CD4-positive, alpha-beta T cell treated with Interleukin-2 at 100 ng/mL for 4 hours (primary cell): ENCODE measurements around the gene NRG3.

Experiments used
- DNase-seq: peaks from one replicate; pipeline ENCODE4 v3.0.0-alpha.2; 2020; ENCODE audit warnings: low spot score

NRG3 gene

GRCh38 chr10:82847242-82847641, 972.2 kb downstream of the NRG3 start:
- no peak for DNase-seq

GRCh38 chr10:82850191-82850590, 975.2 kb downstream of the NRG3 start:
- DNase-seq: no peak

GRCh38 chr10:82856957-82857613, 982.1 kb downstream of the NRG3 start:
- DNase-seq: no peak

- DNase-seq: no peak
Measured at GRCh38 chr10:82861889-82862288, 986.9 kb downstream of the NRG3 start.

- no peak for DNase-seq
Measured at GRCh38 chr10:82865366-82865765, 990.4 kb downstream of the NRG3 start.

- no peak for DNase-seq
Measured at GRCh38 chr10:82866424-82867020, 991.5 kb downstream of the NRG3 start.

GRCh38 chr10:82867056-82867455, 992.1 kb downstream of the NRG3 start:
- no peak for DNase-seq

- no peak for DNase-seq
Measured at GRCh38 chr10:82874671-82875070, 999.7 kb downstream of the NRG3 start.

GRCh38 chr10:82880776-82881290, 1005.8 kb downstream of the NRG3 start:
- no peak for DNase-seq

- DNase-seq: no peak
Measured at GRCh38 chr10:82882722-82883121, 1007.7 kb downstream of the NRG3 start.

GRCh38 chr10:82883603-82884002, 1008.6 kb downstream of the NRG3 start:
- no peak for DNase-seq

GRCh38 chr10:82887488-82887887, 1012.5 kb downstream of the NRG3 start:
- DNase-seq: no peak

- no peak for DNase-seq
Measured at GRCh38 chr10:82888809-82889455, 1013.9 kb downstream of the NRG3 start.

GRCh38 chr10:82889728-82890127, 1014.7 kb downstream of the NRG3 start:
- DNase-seq: no peak

- no peak for DNase-seq
Measured at GRCh38 chr10:82890573-82890972, 1015.6 kb downstream of the NRG3 start.

GRCh38 chr10:82908096-82908495, 1033.1 kb downstream of the NRG3 start:
- DNase-seq: no peak

GRCh38 chr10:82908751-82909150, 1033.8 kb downstream of the NRG3 start:
- no peak for DNase-seq

- DNase-seq: no peak
Measured at GRCh38 chr10:82910301-82910700, 1035.3 kb downstream of the NRG3 start.

GRCh38 chr10:82914655-82915136, 1039.7 kb downstream of the NRG3 start:
- DNase-seq: no peak

GRCh38 chr10:82916941-82917340, 1041.9 kb downstream of the NRG3 start:
- no peak for DNase-seq

- no peak for DNase-seq
Measured at GRCh38 chr10:82918022-82918421, 1043.0 kb downstream of the NRG3 start.

GRCh38 chr10:82922046-82922445, 1047.1 kb downstream of the NRG3 start:
- DNase-seq: no peak

- no peak for DNase-seq
Measured at GRCh38 chr10:82922755-82923154, 1047.8 kb downstream of the NRG3 start.
